Endothelial cell of umbilical vein (primary cell): ENCODE measurements around the gene ABHD5. TPM values are rescaled to one million over a fixed set of nuclear protein-coding genes. Genes with fewer than 3 reads are reported as not detected.

Experiments used
- BruUV-seq: library from RNA; stranded (reverse); fragments of 400-500 nt; replicated peaks from 2 replicates; lab custom pipeline; 2021; lab: Mats Ljungman, UMichigan
- CTCF ChIA-PET: fragments of 300-600, 350-600 bp; sonication (Branson Sonifier 250); formaldehyde crosslinking; loops from one replicate; lab custom pipeline; 2021; ENCODE audit warnings: antibody characterized with exemption, inconsistent platforms; lab: Charles Lee
- POLR2A ChIA-PET: fragments of 300-600, 350-600 bp; sonication (Branson Sonifier 250); formaldehyde crosslinking; loops from one replicate; lab custom pipeline; 2021; ENCODE audit warnings: antibody characterized with exemption, inconsistent platforms; lab: Charles Lee
- DNase-seq: peaks from one replicate; pipeline ENCODE4 v3.0.0-alpha.2; 2011; ENCODE audit warnings: low read depth, low spot score
- FAIRE-seq: peaks from 2 replicates; lab custom pipeline; 2011; peaks lifted over from hg19 to GRCh38; lab: Jason Lieb, UNC
- H2AFZ ChIP-seq: 2 replicates; pipeline ENCODE4 v1.6.0; 2012; ENCODE audit warnings: low read depth, low read length, control low read depth, inconsistent platforms
- H3K27ac ChIP-seq: 2 replicates; pipeline ENCODE4 v1.5.1; 2011; ENCODE audit warnings: low read depth, mild to moderate bottlenecking, control low read depth, low read length, moderate library complexity; ENCODE audit not compliant: insufficient read depth
- H3K27me3 ChIP-seq, 2 experiments: 2 replicates each; pipeline versions ENCODE4 v1.6.0 to v1.6.1; 2011; ENCODE audit warnings: low read length in 2 of 2, mixed read lengths in 1 of 2; ENCODE audit not compliant: control insufficient read depth in 2 of 2, insufficient read depth in 2 of 2
- H3K36me3 ChIP-seq, 2 experiments: 2 replicates in 1 of 2; 3 replicates in 1 of 2; pipeline ENCODE4 v1.5.1; 2011; ENCODE audit warnings: low read length in 2 of 2, mild to moderate bottlenecking in 1 of 2, moderate library complexity in 1 of 2; ENCODE audit not compliant: control insufficient read depth in 2 of 2, insufficient read depth in 2 of 2; ENCODE audit errors: extremely low read depth in 1 of 2
- H3K4me1 ChIP-seq: 3 replicates; pipeline ENCODE4 v1.5.1; 2011; ENCODE audit warnings: mild to moderate bottlenecking, low read length; ENCODE audit not compliant: control insufficient read depth, insufficient read depth; ENCODE audit errors: extremely low read depth
- H3K4me2 ChIP-seq: 2 replicates; pipeline ENCODE4 v1.6.1; 2011; ENCODE audit warnings: low read length, control low read depth, mixed read lengths; ENCODE audit not compliant: insufficient read depth
- H3K4me3 ChIP-seq, 3 experiments: fragments of 200-600 bp in 1 of 3; sonication (generic), shearing (Covaris generic) in 1 of 3; replicated peaks in 1 of 3; 2 replicates each; pipeline ENCODE4 v1.5.1; 2011 to 2016; ENCODE audit warnings: control low read depth in 3 of 3, low read length in 3 of 3, mild to moderate bottlenecking in 2 of 3, inconsistent platforms in 1 of 3, low read depth in 1 of 3, moderate library complexity in 1 of 3; ENCODE audit not compliant: insufficient read depth in 1 of 3
- H3K79me2 ChIP-seq: 2 replicates; pipeline ENCODE4 v1.6.0; 2012; ENCODE audit warnings: low read length, inconsistent platforms; ENCODE audit not compliant: control insufficient read depth, insufficient read depth
- H3K9ac ChIP-seq: replicated peaks from 2 replicates; pipeline ENCODE3; 2011; ENCODE audit warnings: low read length, control low read depth; ENCODE audit not compliant: insufficient read depth; ENCODE audit errors: extremely low read depth
- H3K9me1 ChIP-seq: replicated peaks from 3 replicates; pipeline ENCODE4 v1.6.0; 2011; ENCODE audit warnings: mild to moderate bottlenecking, low read length; ENCODE audit not compliant: control insufficient read depth, insufficient read depth; ENCODE audit errors: extremely low read depth
- H3K9me3 ChIP-seq: replicated peaks from 2 replicates; pipeline ENCODE4 v1.5.1; 2012; ENCODE audit warnings: low read length, inconsistent platforms; ENCODE audit not compliant: control insufficient read depth, insufficient read depth
- H4K20me1 ChIP-seq: replicated peaks from 2 replicates; pipeline ENCODE3; 2011; ENCODE audit warnings: mild to moderate bottlenecking, low read length; ENCODE audit not compliant: control insufficient read depth, insufficient read depth; ENCODE audit errors: extremely low read depth
- CTCF ChIP-seq, 2 donors: IDR thresholded peaks; 1 replicate in 1 of 2; 2 replicates in 1 of 2; pipeline ENCODE4 v1.5.1; 2011; ENCODE audit warnings: low read length in 2 of 2, mild to moderate bottlenecking in 2 of 2, moderate library complexity in 2 of 2, control low read depth in 1 of 2, inconsistent platforms in 1 of 2, low read depth in 1 of 2; ENCODE audit not compliant: insufficient read depth in 1 of 2; ENCODE audit errors: extremely low read depth in 1 of 2
- EZH2 ChIP-seq: IDR thresholded peaks from 2 replicates; pipeline ENCODE4 v1.6.1; 2012; ENCODE audit warnings: borderline replicate concordance, low read depth, mild to moderate bottlenecking, moderate library complexity, low read length, inconsistent platforms; ENCODE audit not compliant: severe bottlenecking
- FOS ChIP-seq: IDR thresholded peaks from 2 replicates; pipeline ENCODE4 v1.6.1; 2011; ENCODE audit warnings: mild to moderate bottlenecking, low read length, moderate library complexity, borderline replicate concordance; ENCODE audit not compliant: insufficient read depth
- GATA2 ChIP-seq: IDR thresholded peaks from 2 replicates; pipeline ENCODE4 v1.7.0; 2011; ENCODE audit warnings: low read depth, mild to moderate bottlenecking, moderate library complexity, mixed read lengths, low read length; ENCODE audit not compliant: insufficient read length, insufficient read depth
- JUN ChIP-seq: IDR thresholded peaks from 2 replicates; pipeline ENCODE4 v1.6.1; 2011; ENCODE audit warnings: borderline replicate concordance, low read depth; ENCODE audit not compliant: insufficient read length, insufficient read depth
- MAX ChIP-seq: IDR thresholded peaks from 2 replicates; pipeline ENCODE4 v1.6.1; 2011; ENCODE audit not compliant: insufficient read depth, insufficient read length
- MYC ChIP-seq: IDR thresholded peaks from one replicate; pipeline ENCODE4 v1.6.1; 2011; ENCODE audit warnings: mild to moderate bottlenecking, low read depth, low read length
- POLR2A ChIP-seq: IDR thresholded peaks from 2 replicates; pipeline ENCODE4 v1.6.1; 2012; ENCODE audit warnings: low read depth, mild to moderate bottlenecking, control low read depth, low read length
- POLR2AphosphoS5 ChIP-seq: IDR thresholded peaks from 2 replicates; pipeline ENCODE4 v1.6.1; 2012; ENCODE audit warnings: low read depth, mild to moderate bottlenecking, control low read depth, low read length, moderate library complexity; ENCODE audit not compliant: insufficient read depth
- dilution Hi-C: fragments of 300-500 bp; cut with MboI; formaldehyde crosslinking; loops from one replicate; pipeline ENCODE4 v1.15.0; 2019; ENCODE audit warnings: low sequenced_read_pairs; ENCODE audit not compliant: extremely low pct_ligation_motif_present
- intact Hi-C: fragments of 100-400 bp; cut with micrococcal nuclease; formaldehyde crosslinking; loops from one replicate; pipeline ENCODE4 v1.10.0; 2022
- polyA plus RNA-seq, 4 experiments: library from polyadenylated mRNA; depleted of rRNA in 3 of 4; stranded (reverse) in 3 of 4; unstranded in 1 of 4; fragments of >200 nt; gene quantifications; 2 replicates each; pipeline versions ENCODE4 v1.2.1 to v1.2.3, GENCODE V29; 2011 to 2012; ENCODE audit warnings: missing spikeins in 1 of 4
- total RNA-seq: library from RNA; stranded (reverse); gene quantifications from 2 replicates; pipeline ENCODE4 v1.2.3, GENCODE V29; 2021

ABHD5 gene
- total and polyA plus RNA-seq, 2 donors (not counting 3 experiments of a cell fraction or from before 2014, with no cell fraction given): 10.0 to 21.2 TPM

GRCh38 chr3:43736558-43737440, 46.1 kb downstream of the ABHD5 start:
- Histone ChIP-seq H3K4me2 (no peak overlapping the region), H3K9ac (no peak overlapping the region), H3K27ac (no peak overlapping the region), H3K36me3 (no peaks in the 10 kb centered on the region), H3K79me2 (no peaks in the 10 kb centered on the region), H4K20me1 (no peaks in the 10 kb centered on the region), H3K9me1 (no peaks in the 10 kb centered on the region), H3K9me3 (no peaks in the 10 kb centered on the region), H3K27me3 (no peaks in the 10 kb centered on the region), H2AFZ (no peak overlapping the region), H3K4me1 (peaks cover 2% of the 10 kb centered on the region), H3K4me3 (no peak overlapping the region)
- dilution Hi-C loops: no loop called here
- no TSS peak for BruUV-seq
- no peak for DNase-seq
- ChIA-PET CTCF (no interaction called here), POLR2A (no interaction called here)
- TF ChIP-seq GATA2: no peak
- TF ChIP-seq POLR2AphosphoS5: no peak
- no peak for TF ChIP-seq EZH2
- no peak for TF ChIP-seq MAX
- TF ChIP-seq FOS: no peak
- TF ChIP-seq MYC: no peak
- no peak for TF ChIP-seq POLR2A
- no peak for TF ChIP-seq JUN
- no peak for TF ChIP-seq CTCF (IDR thresholded peaks at IDR 0.05; ENCODE audit: extremely low read depth in 1 of 2, insufficient read depth in 1 of 2, low read depth in 1 of 2, low read length in 2 of 2)
- FAIRE-seq: no peak
- intact Hi-C loops: no loop called here
